HepG2 (cell line): ENCODE data around the gene TRPM5. TPM values are rescaled to one million over a fixed set of nuclear protein-coding genes. Genes with fewer than 3 reads are reported as not detected.

ENCODE experiments used
- BATF2 ChIP-seq: sonication (generic); formaldehyde crosslinking; IDR thresholded peaks from 2 replicates; pipeline ENCODE4 v1.8.0; 2022; ENCODE audit warnings: mild to moderate bottlenecking, missing genetic modification reagents, moderate library complexity
- CC2D1A ChIP-seq: sonication (generic); formaldehyde crosslinking; IDR thresholded peaks from 2 replicates; pipeline ENCODE4 v1.8.1; 2023; ENCODE audit warnings: mild to moderate bottlenecking, missing genetic modification reagents
- E2F2 ChIP-seq: sonication (generic); formaldehyde crosslinking; IDR thresholded peaks from 2 replicates; pipeline ENCODE4 v1.4.0; 2020; ENCODE audit warnings: missing genetic modification reagents, borderline replicate concordance
- GATAD1 ChIP-seq: IDR thresholded peaks from 2 replicates; pipeline ENCODE4 v1.6.1; 2016; ENCODE audit warnings: missing genetic modification reagents, missing compliant biosample characterization
- ISL2 ChIP-seq: sonication (generic); formaldehyde crosslinking; IDR thresholded peaks from 2 replicates; pipeline ENCODE4 v1.5.0; 2020; ENCODE audit warnings: missing genetic modification reagents
- KAT8 ChIP-seq: IDR thresholded peaks from 2 replicates; pipeline ENCODE4 v1.6.1; 2016; ENCODE audit warnings: missing genetic modification reagents, missing compliant biosample characterization
- KLF12 ChIP-seq: sonication (generic); formaldehyde crosslinking; IDR thresholded peaks from 2 replicates; pipeline ENCODE4 v1.4.0; 2020; ENCODE audit warnings: missing genetic modification reagents, borderline replicate concordance
- KLF15 ChIP-seq: sonication (generic); formaldehyde crosslinking; IDR thresholded peaks from 2 replicates; pipeline ENCODE4 v1.8.1; 2023; ENCODE audit warnings: borderline replicate concordance, mild to moderate bottlenecking, inconsistent platforms, missing genetic modification reagents, mixed read lengths
- KMT2B ChIP-seq: IDR thresholded peaks from 2 replicates; pipeline ENCODE4 v1.6.1; 2016; ENCODE audit warnings: missing genetic modification reagents, missing compliant biosample characterization
- MYNN ChIP-seq: sonication (generic); formaldehyde crosslinking; IDR thresholded peaks from 2 replicates; pipeline ENCODE4 v1.4.0; 2020; ENCODE audit warnings: mild to moderate bottlenecking, low read depth, missing genetic modification reagents
- NAIF1 ChIP-seq: sonication (generic); formaldehyde crosslinking; IDR thresholded peaks from 2 replicates; pipeline ENCODE4 v1.5.0; 2020; ENCODE audit warnings: mild to moderate bottlenecking, missing genetic modification reagents, borderline replicate concordance
- PAF1 ChIP-seq: IDR thresholded peaks from 2 replicates; pipeline ENCODE4 v1.6.1; 2016; ENCODE audit warnings: missing genetic modification reagents, missing compliant biosample characterization
- RFX3 ChIP-seq: IDR thresholded peaks from 2 replicates; pipeline ENCODE4 v1.6.1; 2016; ENCODE audit warnings: missing biosample characterization, missing genetic modification reagents
- XRCC5 ChIP-seq: fragments of 200-400 bp; formaldehyde crosslinking; optimal IDR thresholded peaks from 2 replicates; pipeline ENCODE3; 2017; ENCODE audit warnings: mild to moderate bottlenecking, low read length
- ZMYM2 ChIP-seq: sonication (generic); formaldehyde crosslinking; IDR thresholded peaks from 2 replicates; pipeline ENCODE4 v1.8.0; 2022; ENCODE audit warnings: mild to moderate bottlenecking, missing genetic modification reagents
- ZNF230 ChIP-seq: sonication (generic); formaldehyde crosslinking; IDR thresholded peaks from 2 replicates; pipeline ENCODE4 v1.4.0; 2020; ENCODE audit warnings: mild to moderate bottlenecking, missing genetic modification reagents
- ZNF234 ChIP-seq: sonication (generic); formaldehyde crosslinking; conservative IDR thresholded peaks from 2 replicates; pipeline ENCODE4 v1.5.1; 2020; ENCODE audit warnings: mild to moderate bottlenecking, missing genetic modification reagents
- ZNF276 ChIP-seq: sonication (generic); formaldehyde crosslinking; IDR thresholded peaks from 2 replicates; pipeline ENCODE4 v1.4.0; 2020; ENCODE audit warnings: mild to moderate bottlenecking, low read depth, missing genetic modification reagents
- ZNF280B ChIP-seq: sonication (generic); formaldehyde crosslinking; IDR thresholded peaks from 2 replicates; pipeline ENCODE4 v1.5.0; 2020; ENCODE audit warnings: missing genetic modification reagents, mild to moderate bottlenecking, borderline replicate concordance
- ZNF282 ChIP-seq: fragments of 450-650 bp; IDR thresholded peaks from 2 replicates; pipeline ENCODE4 v1.6.1; 2018; ENCODE audit not compliant: partially characterized antibody
- ZNF33A ChIP-seq: sonication (generic); formaldehyde crosslinking; IDR thresholded peaks from 2 replicates; pipeline ENCODE4 v1.5.1; 2020; ENCODE audit warnings: missing genetic modification reagents, mild to moderate bottlenecking, moderate library complexity, borderline replicate concordance
- ZNF441 ChIP-seq: sonication (generic); formaldehyde crosslinking; IDR thresholded peaks from 2 replicates; pipeline ENCODE4 v1.7.0; 2021; ENCODE audit warnings: missing genetic modification reagents, borderline replicate concordance
- ZNF567 ChIP-seq: sonication (generic); formaldehyde crosslinking; IDR thresholded peaks from 2 replicates; pipeline ENCODE4 v1.8.1; 2023; ENCODE audit warnings: mild to moderate bottlenecking, missing genetic modification reagents, borderline replicate concordance
- ZNF761 ChIP-seq: sonication (generic); formaldehyde crosslinking; conservative IDR thresholded peaks from 2 replicates; pipeline ENCODE4 v1.4.0; 2020; ENCODE audit warnings: mild to moderate bottlenecking, missing genetic modification reagents
- polyA plus RNA-seq, 8 experiments: library from polyadenylated mRNA; depleted of rRNA in 3 of 8; stranded (reverse) in 7 of 8; unstranded in 1 of 8; fragments of >200 nt; fragmentation: Illumina TruSeq in 4 of 8; extraction: Trizol in 4 of 8; gene quantifications; 2 replicates each; pipeline versions ENCODE4 v1.2.1 to v1.2.3, GENCODE V29; 2011 to 2016; ENCODE audit warnings: low read depth in 4 of 8, missing spikeins in 1 of 8, mixed read lengths in 1 of 8; ENCODE audit not compliant: insufficient read depth in 1 of 8
- total RNA-seq, 5 experiments: library from RNA; depleted of rRNA; stranded (reverse); fragments of >200 nt; fragmentation: Illumina TruSeq; extraction: Trizol; gene quantifications; 2 replicates each; pipeline ENCODE4 v1.2.3, GENCODE V29; 2016; ENCODE audit warnings: low read depth in 1 of 5

Gene TRPM5
- total and polyA plus RNA-seq, 2 of the 13 experiments (the other 11 are each of a cell fraction or from before 2014, with no cell fraction given) = 0.12 TPM; not detected in 1

GRCh38 chr11:2420502-2421225 is 23.6 kb downstream of the TRPM5 start (continued):
- TF ChIP-seq ZNF761 (CRISPR knock-in tag) = no peak
- peak; percentile 47; the same call in 1 of the 2 replicates for TF ChIP-seq KAT8 (CRISPR knock-in tag)
- TF ChIP-seq ZNF567 (CRISPR knock-in tag) = no peak
- TF ChIP-seq CC2D1A (CRISPR knock-in tag) = no peak
- TF ChIP-seq KMT2B (CRISPR knock-in tag) = no peak
- TF ChIP-seq ZMYM2 (CRISPR knock-in tag) = no peak
- no peak for TF ChIP-seq KLF15 (CRISPR knock-in tag)
- no peak for TF ChIP-seq ISL2 (CRISPR knock-in tag)
- no peak for TF ChIP-seq ZNF234 (CRISPR knock-in tag)
- no peak for TF ChIP-seq BATF2 (CRISPR knock-in tag)
- no peak for TF ChIP-seq XRCC5
- no peak for TF ChIP-seq ZNF441
- no peak for TF ChIP-seq ZNF230 (CRISPR knock-in tag)
- no peak for TF ChIP-seq ZNF282
- no peak for TF ChIP-seq ZNF280B (CRISPR knock-in tag)
- TF ChIP-seq ZNF33A = no peak
- no peak for TF ChIP-seq E2F2 (CRISPR knock-in tag)
- no peak for TF ChIP-seq ZNF276 (CRISPR knock-in tag)
- no peak for TF ChIP-seq MYNN (CRISPR knock-in tag)
- no peak for TF ChIP-seq NAIF1 (CRISPR knock-in tag)
- no peak for TF ChIP-seq RFX3 (CRISPR knock-in tag)
- peak; percentile 70 for TF ChIP-seq GATAD1 (CRISPR knock-in tag)
- peak; percentile 54; the same call in 1 of the 2 replicates for TF ChIP-seq KLF12 (CRISPR knock-in tag)
- TF ChIP-seq PAF1 = no peak
